CD8-positive, alpha-beta memory T cell (primary cell): ENCODE measurements around the gene C12orf42. TPM values are rescaled to one million over a fixed set of nuclear protein-coding genes. Genes with fewer than 3 reads are reported as not detected.
A peak's percentile ranks its signal among the peaks of the same experiment; 100 is the strongest.

Experiments used
- CTCF ChIA-PET: fragments of 350-600 bp; sonication (Branson Sonifier 250); formaldehyde crosslinking; loops from one replicate; lab custom pipeline; 2021; ENCODE audit warnings: antibody characterized with exemption; lab: Charles Lee
- POLR2A ChIA-PET: fragments of 350-600 bp; sonication (Branson Sonifier 250); formaldehyde crosslinking; loops from one replicate; lab custom pipeline; 2021; ENCODE audit warnings: antibody characterized with exemption; lab: Charles Lee
- DNase-seq, 5 donors: peaks; one replicate each; pipeline versions ENCODE4 v3.0.0 to v3.0.0-alpha.2; 2020 to 2022; ENCODE audit warnings: mixed read lengths in 1 of 5
- H3K27ac ChIP-seq: one replicate; pipeline ENCODE4 v1.7.0; 2013; ENCODE audit warnings: low read depth, mild to moderate bottlenecking, low read length, moderate library complexity
- H3K27me3 ChIP-seq: 2 replicates; pipeline ENCODE4 v1.7.0; 2013; ENCODE audit warnings: low read length, mild to moderate bottlenecking; ENCODE audit not compliant: insufficient read depth, poor library complexity, severe bottlenecking
- H3K36me3 ChIP-seq: 2 replicates; pipeline ENCODE4 v1.7.0; 2013; ENCODE audit warnings: mild to moderate bottlenecking, low read length, moderate library complexity; ENCODE audit not compliant: insufficient read depth
- H3K4me1 ChIP-seq: 2 replicates; pipeline ENCODE4 v1.7.0; 2013; ENCODE audit warnings: mild to moderate bottlenecking, low read length, moderate library complexity; ENCODE audit not compliant: insufficient read depth
- H3K4me3 ChIP-seq: 2 replicates; pipeline ENCODE4 v1.7.0; 2013; ENCODE audit warnings: mild to moderate bottlenecking, low read length
- H3K9me3 ChIP-seq: 2 replicates; pipeline ENCODE4 v1.7.0; 2013; ENCODE audit warnings: mild to moderate bottlenecking, low read length
- H3K27ac Mint-ChIP-seq, 8 donors: one replicate each; pipeline ENCODE4 v1.8.0; 2020 to 2021; ENCODE audit warnings: mixed read lengths in 8 of 8, mild to moderate bottlenecking in 6 of 8, inconsistent platforms in 3 of 8, moderate library complexity in 3 of 8
- H3K27me3 Mint-ChIP-seq, 2 donors: one replicate each; pipeline ENCODE4 v1.8.0; 2020 to 2021; ENCODE audit warnings: mixed read lengths in 2 of 2, mild to moderate bottlenecking in 1 of 2, moderate library complexity in 1 of 2
- H3K36me3 Mint-ChIP-seq, 3 donors: one replicate each; pipeline ENCODE4 v1.8.0; 2020 to 2021; ENCODE audit warnings: mixed read lengths in 3 of 3, inconsistent platforms in 1 of 3, mild to moderate bottlenecking in 1 of 3
- H3K4me1 Mint-ChIP-seq, 3 donors: one replicate each; pipeline ENCODE4 v1.8.0; 2020 to 2021; ENCODE audit warnings: mixed read lengths in 3 of 3, inconsistent platforms in 1 of 3, mild to moderate bottlenecking in 1 of 3
- H3K4me3 Mint-ChIP-seq, 7 donors: one replicate each; pipeline ENCODE4 v1.8.0; 2020 to 2021; ENCODE audit warnings: mixed read lengths in 7 of 7, mild to moderate bottlenecking in 6 of 7, moderate library complexity in 4 of 7, inconsistent platforms in 2 of 7
- H3K9me3 Mint-ChIP-seq, 5 donors: one replicate each; pipeline ENCODE4 v1.8.0; 2020 to 2022; ENCODE audit warnings: mixed read lengths in 5 of 5, mild to moderate bottlenecking in 3 of 5, moderate library complexity in 2 of 5, inconsistent platforms in 1 of 5
- polyA plus RNA-seq: library from polyadenylated mRNA; unstranded; fragments of 300-500 nt; fragmentation: Illumina TruSeq; gene quantifications from one replicate; pipeline ENCODE4 v1.2.3, GENCODE V29; 2021
- total RNA-seq, 2 experiments: library from RNA; stranded (reverse); gene quantifications; one replicate each; pipeline ENCODE4 v1.2.3, GENCODE V29; 2021

The C12orf42 gene
- total and polyA plus RNA-seq, 3 experiments from 2014 or later, result 1.2 to 6.8 (median 1.2) TPM

DNA sequence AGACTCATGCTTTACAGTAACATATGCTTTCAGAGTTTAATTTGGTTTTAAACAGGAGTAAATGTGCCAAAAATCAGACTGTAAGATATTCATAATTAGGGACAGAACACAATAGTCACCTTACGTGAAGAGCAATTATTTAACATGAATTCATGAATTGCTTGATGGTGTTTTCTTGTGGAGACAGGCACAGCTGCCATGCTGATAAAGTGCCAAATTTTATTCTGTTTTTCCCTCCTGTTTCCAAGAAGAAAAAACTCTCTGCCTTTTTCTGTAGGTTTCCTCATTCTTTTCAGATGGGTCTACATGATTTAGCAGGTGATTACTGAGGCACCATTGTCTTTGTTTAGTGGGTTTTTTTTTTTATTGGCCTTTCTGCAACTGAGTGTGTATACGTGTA lies 80.1 kb downstream of the C12orf42 start:
- H3K36me3 Mint-ChIP-seq, result peaks cover under 1 to 7% (median 2%) of the 10 kb centered on the region in 3 donors
- Histone ChIP-seq H3K27ac (no peak overlapping the region), H3K36me3 (no peaks in the 10 kb centered on the region), H3K9me3 (no peaks in the 10 kb centered on the region), H3K4me1 (no peaks in the 10 kb centered on the region), H3K27me3 (no peaks in the 10 kb centered on the region), H3K4me3 (no peak overlapping the region)
- no peak overlapping the region for H3K4me3 Mint-ChIP-seq
- CTCF ChIA-PET, result no interaction called here
- no peak for DNase-seq
- no peak overlapping the region for H3K27ac Mint-ChIP-seq
- H3K9me3 Mint-ChIP-seq, result peaks cover 0 to 10% (median 0%) of the 10 kb centered on the region in 5 donors
- H3K27me3 Mint-ChIP-seq, result no peaks in the 10 kb centered on the region
- H3K4me1 Mint-ChIP-seq, result no peaks in the 10 kb centered on the region
- POLR2A ChIA-PET, result no interaction called here

DNA sequence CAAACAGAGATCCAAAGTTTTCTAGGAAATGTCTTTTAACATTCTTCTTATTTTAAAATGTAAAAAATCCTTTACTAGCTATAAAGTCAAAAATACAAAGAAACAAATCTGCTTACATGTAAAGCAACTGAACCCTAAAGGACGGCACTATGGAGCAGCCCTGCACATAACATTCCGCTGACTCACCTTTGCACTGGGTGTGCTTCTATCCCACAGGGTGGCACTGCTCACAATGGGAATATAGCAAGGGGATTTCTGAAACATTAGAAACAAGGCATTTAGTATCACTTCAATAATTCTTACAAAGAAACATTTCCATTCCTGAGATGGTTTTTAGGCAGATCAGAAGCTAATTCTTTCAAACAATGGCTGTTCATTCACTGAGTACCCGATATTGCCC lies 94.3 kb downstream of the C12orf42 start:
- H3K27me3 ChIP-seq, result no peaks in the 10 kb centered on the region
- H3K4me3 ChIP-seq, result no peak overlapping the region
- no peaks in the 10 kb centered on the region for H3K4me1 ChIP-seq
- H3K27ac ChIP-seq, result no peak overlapping the region
- H3K4me1 Mint-ChIP-seq, result peaks cover 0 to 5% (median 1%) of the 10 kb centered on the region in 3 donors
- H3K9me3 ChIP-seq, result no peaks in the 10 kb centered on the region
- peaks cover 15 to 16% (median 16%) of the 10 kb centered on the region in 3 donors for H3K36me3 Mint-ChIP-seq
- H3K9me3 Mint-ChIP-seq, result peaks cover 0 to 3% (median 1%) of the 10 kb centered on the region in 5 donors
- H3K27ac Mint-ChIP-seq, result peak overlapping the region in 1 of 8 donors; percentile 29
- POLR2A ChIA-PET, result no interaction called here
- DNase-seq, result peak in 2 of 5 donors; percentile 6 to 10
- CTCF ChIA-PET, result interaction anchor here (1.3 kb wide), 1 partner anchor 103 kb away, joined by 3 read pairs; no protein-coding TSS in a partner anchor
- no peak overlapping the region for H3K4me3 Mint-ChIP-seq
- H3K36me3 ChIP-seq, result no peaks in the 10 kb centered on the region
- H3K27me3 Mint-ChIP-seq, result no peaks in the 10 kb centered on the region

DNA sequence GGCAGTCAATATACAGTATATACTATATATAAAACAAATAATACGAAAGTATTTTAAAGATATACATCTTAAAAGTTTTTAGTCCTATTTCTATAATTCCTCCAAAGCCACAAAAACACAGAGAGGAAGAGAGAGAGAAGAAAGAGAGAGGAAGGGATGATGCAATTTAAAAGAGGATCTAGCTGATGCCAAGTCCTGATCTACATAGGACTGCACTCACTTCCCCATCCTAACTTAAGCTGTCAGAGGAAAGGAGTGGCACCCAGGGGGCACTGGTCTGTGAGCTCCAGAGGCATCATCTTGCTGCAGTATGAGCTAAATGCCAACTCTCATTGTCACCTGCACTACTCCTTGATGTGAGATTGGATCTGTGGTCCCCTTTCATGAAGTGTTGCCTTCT lies 95.8 kb downstream of the C12orf42 start:
- DNase-seq, result no peak
- Histone ChIP-seq H3K4me1 (no peaks in the 10 kb centered on the region), H3K36me3 (no peaks in the 10 kb centered on the region), H3K27me3 (no peaks in the 10 kb centered on the region), H3K4me3 (no peak overlapping the region), H3K27ac (no peak overlapping the region), H3K9me3 (no peaks in the 10 kb centered on the region)
- Mint-ChIP-seq H3K36me3 (peaks cover 17 to 18% (median 17%) of the 10 kb centered on the region in 3 donors), H3K4me1 (peaks cover 0 to 5% (median 1%) of the 10 kb centered on the region in 3 donors), H3K9me3 (peaks cover 0 to 4% (median 2%) of the 10 kb centered on the region in 5 donors), H3K4me3 (no peak overlapping the region), H3K27ac (no peak overlapping the region), H3K27me3 (no peaks in the 10 kb centered on the region)
- POLR2A ChIA-PET, result no interaction called here
- CTCF ChIA-PET, result interaction anchor here (1.1 kb wide), 1 partner anchor 104 kb away, joined by 3 read pairs; no protein-coding TSS in a partner anchor

DNA sequence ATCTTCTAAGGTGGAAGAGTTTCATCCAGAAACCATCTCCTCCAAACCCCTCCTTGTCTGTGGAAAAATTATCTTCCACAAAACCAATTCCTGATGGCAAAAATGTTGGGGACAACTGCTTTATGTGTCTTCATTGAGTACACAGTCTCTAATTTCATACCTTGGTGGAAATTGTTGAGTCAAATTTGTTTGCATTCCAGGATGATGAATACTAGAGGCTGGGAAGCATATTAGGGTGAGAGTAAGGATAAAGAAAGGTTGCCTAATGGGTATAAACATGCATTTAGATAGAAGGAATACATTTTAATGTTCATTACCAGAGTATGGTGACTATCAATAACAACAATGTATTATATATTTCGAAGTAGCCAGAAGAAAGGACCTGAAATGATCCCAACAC lies 98.2 kb downstream of the C12orf42 start:
- Mint-ChIP-seq H3K27me3 (no peaks in the 10 kb centered on the region), H3K9me3 (peaks cover 0 to 4% (median 2%) of the 10 kb centered on the region in 5 donors), H3K4me3 (no peak overlapping the region), H3K4me1 (peaks cover 0 to 1% (median 0%) of the 10 kb centered on the region in 3 donors), H3K36me3 (peaks cover 19 to 21% (median 20%) of the 10 kb centered on the region in 3 donors), H3K27ac (no peak overlapping the region)
- POLR2A ChIA-PET, result no interaction called here
- Histone ChIP-seq H3K9me3 (no peaks in the 10 kb centered on the region), H3K27me3 (no peaks in the 10 kb centered on the region), H3K4me3 (no peak overlapping the region), H3K36me3 (no peaks in the 10 kb centered on the region), H3K4me1 (no peaks in the 10 kb centered on the region), H3K27ac (no peak overlapping the region)
- no peak for DNase-seq
- CTCF ChIA-PET, result no interaction called here

DNA sequence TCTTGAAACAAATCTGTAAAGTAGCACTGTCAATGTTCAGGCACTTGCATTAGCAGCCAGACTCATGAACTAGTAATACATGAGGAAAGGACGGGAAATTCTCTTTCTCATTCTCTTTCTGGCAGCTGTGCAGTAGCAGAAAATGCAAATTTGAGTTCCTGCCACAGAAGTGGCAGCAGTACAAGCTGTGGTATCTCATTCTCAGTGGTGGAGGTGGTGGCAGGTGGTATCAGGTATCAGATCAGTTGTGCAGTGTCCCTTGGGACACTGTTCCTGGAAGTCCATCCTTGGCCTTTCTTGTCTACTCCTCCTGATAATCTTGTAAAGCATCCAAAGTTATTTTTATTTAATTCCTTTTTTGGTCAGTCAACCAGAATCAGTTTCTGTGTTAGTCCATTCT lies 103.0 kb downstream of the C12orf42 start:
- ChIA-PET CTCF (no interaction called here), POLR2A (no interaction called here)
- no peaks in the 10 kb centered on the region for H3K36me3 ChIP-seq
- H3K9me3 ChIP-seq, result no peaks in the 10 kb centered on the region
- H3K9me3 Mint-ChIP-seq, result peaks cover 0 to 4% (median 1%) of the 10 kb centered on the region in 5 donors
- no peak overlapping the region for H3K27ac ChIP-seq
- peaks cover 11 to 18% (median 15%) of the 10 kb centered on the region in 3 donors for H3K36me3 Mint-ChIP-seq
- H3K4me1 Mint-ChIP-seq, result no peaks in the 10 kb centered on the region
- H3K27me3 ChIP-seq, result no peaks in the 10 kb centered on the region
- no peak overlapping the region for H3K4me3 Mint-ChIP-seq
- H3K4me3 ChIP-seq, result no peak overlapping the region
- no peaks in the 10 kb centered on the region for H3K4me1 ChIP-seq
- no peaks in the 10 kb centered on the region for H3K27me3 Mint-ChIP-seq
- H3K27ac Mint-ChIP-seq, result no peak overlapping the region
- no peak for DNase-seq

DNA sequence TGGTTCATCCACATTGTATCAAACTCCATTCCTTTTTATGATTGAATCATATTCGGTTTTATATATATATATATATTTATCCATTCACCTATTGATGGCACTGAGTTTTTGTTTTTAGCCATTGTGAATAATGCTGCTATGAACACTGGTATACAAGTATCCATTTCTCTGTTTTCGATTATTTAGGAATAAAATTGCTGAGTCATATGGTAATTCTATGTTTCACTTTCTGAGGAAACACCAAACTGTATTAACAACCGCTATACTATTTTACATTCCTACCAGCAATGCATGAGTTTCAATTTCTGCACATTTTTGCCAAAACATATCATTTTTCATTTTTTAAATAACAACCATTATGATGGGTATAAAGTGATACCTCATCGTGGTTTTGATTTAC lies 104.7 kb downstream of the C12orf42 start:
- Mint-ChIP-seq H3K4me1 (no peaks in the 10 kb centered on the region), H3K4me3 (no peak overlapping the region), H3K36me3 (peaks cover 3 to 8% (median 4%) of the 10 kb centered on the region in 3 donors), H3K27me3 (no peaks in the 10 kb centered on the region), H3K27ac (no peak overlapping the region), H3K9me3 (peaks cover 0 to 1% (median 0%) of the 10 kb centered on the region in 5 donors)
- Histone ChIP-seq H3K9me3 (no peaks in the 10 kb centered on the region), H3K4me1 (no peaks in the 10 kb centered on the region), H3K4me3 (no peak overlapping the region), H3K27ac (no peak overlapping the region), H3K27me3 (no peaks in the 10 kb centered on the region), H3K36me3 (no peaks in the 10 kb centered on the region)
- ChIA-PET POLR2A (no interaction called here), CTCF (no interaction called here)
- no peak for DNase-seq

DNA sequence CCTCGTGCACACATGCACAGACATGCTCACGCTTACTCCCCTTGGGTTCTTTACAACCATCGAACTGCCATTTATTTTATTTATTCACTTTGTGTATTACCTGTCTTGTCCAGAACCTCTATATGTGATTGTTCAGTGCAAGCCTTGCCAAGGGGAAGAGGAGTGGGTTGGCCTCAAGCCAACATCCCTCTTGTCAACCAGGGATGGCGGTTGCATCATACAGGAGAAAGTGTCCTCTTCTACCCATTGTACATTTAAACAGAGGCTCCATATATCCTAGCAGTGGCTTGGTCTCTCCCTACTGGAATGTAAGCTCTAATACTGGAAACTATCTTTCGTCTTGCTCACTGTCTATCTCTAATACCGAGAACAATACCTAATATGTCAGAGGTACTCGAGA lies 108.4 kb downstream of the C12orf42 start:
- Histone ChIP-seq H3K4me1 (no peaks in the 10 kb centered on the region), H3K27me3 (no peaks in the 10 kb centered on the region), H3K36me3 (no peaks in the 10 kb centered on the region), H3K27ac (no peak overlapping the region), H3K4me3 (no peak overlapping the region), H3K9me3 (no peaks in the 10 kb centered on the region)
- H3K27me3 Mint-ChIP-seq, result no peaks in the 10 kb centered on the region
- peaks cover 0 to 2% (median 0%) of the 10 kb centered on the region in 5 donors for H3K9me3 Mint-ChIP-seq
- H3K4me1 Mint-ChIP-seq, result no peaks in the 10 kb centered on the region
- ChIA-PET CTCF (no interaction called here), POLR2A (no interaction called here)
- peaks cover 0 to 5% (median 0%) of the 10 kb centered on the region in 3 donors for H3K36me3 Mint-ChIP-seq
- DNase-seq, result no peak
- H3K27ac Mint-ChIP-seq, result no peak overlapping the region
- no peak overlapping the region for H3K4me3 Mint-ChIP-seq

DNA sequence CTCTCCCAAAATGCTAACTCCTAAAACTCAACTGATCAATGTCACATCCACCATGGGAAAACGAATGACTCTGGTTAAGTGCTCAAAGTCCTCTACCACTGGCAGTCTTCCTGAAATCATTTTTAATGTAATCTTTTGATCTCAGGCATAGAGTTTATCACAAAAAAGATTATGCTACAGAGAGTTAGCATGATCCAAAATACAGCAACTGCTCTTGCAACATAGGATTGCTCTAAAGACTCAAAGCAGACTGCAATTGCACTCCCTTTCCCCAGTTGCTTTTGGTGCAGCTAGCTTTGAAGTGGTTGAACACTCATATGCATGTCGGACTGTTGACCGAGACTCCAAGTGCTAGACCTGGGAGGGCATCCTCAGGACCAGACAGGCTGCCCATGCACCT lies 109.3 kb downstream of the C12orf42 start:
- Histone ChIP-seq H3K9me3 (no peaks in the 10 kb centered on the region), H3K4me3 (no peak overlapping the region), H3K36me3 (no peaks in the 10 kb centered on the region), H3K27ac (no peak overlapping the region), H3K4me1 (no peaks in the 10 kb centered on the region), H3K27me3 (no peaks in the 10 kb centered on the region)
- POLR2A ChIA-PET, result no interaction called here
- H3K27ac Mint-ChIP-seq, result no peak overlapping the region
- H3K36me3 Mint-ChIP-seq, result peaks cover 0 to 5% (median 0%) of the 10 kb centered on the region in 3 donors
- no peak for DNase-seq
- peaks cover 0 to 2% (median 0%) of the 10 kb centered on the region in 5 donors for H3K9me3 Mint-ChIP-seq
- no peaks in the 10 kb centered on the region for H3K4me1 Mint-ChIP-seq
- CTCF ChIA-PET, result no interaction called here
- H3K27me3 Mint-ChIP-seq, result no peaks in the 10 kb centered on the region
- H3K4me3 Mint-ChIP-seq, result no peak overlapping the region
